ENCODE data around the gene CFAP157. TPM values are rescaled to one million over a fixed set of nuclear protein-coding genes. Genes with fewer than 3 reads are reported as not detected.

CFAP157 gene
- polyA plus RNA-seq, 1 experiment, result not detected

- POLR2A ChIA-PET, result no interaction called here
- CTCF ChIA-PET, result interaction anchor here (1.0 to 1.3 kb wide), 2 partner anchors 10 to 12 kb away, joined by 3 read pairs; partner anchors contain the start of gene TOR2A
- no peak overlapping the region for H3K4me3 ChIP-seq (ENCODE audit: low read depth, low read length)
- peaks cover 6% of the 10 kb centered on the region for H3K27me3 ChIP-seq (ENCODE audit: control insufficient read depth, insufficient read depth, low read length)
- TF ChIP-seq, protein P1, sequence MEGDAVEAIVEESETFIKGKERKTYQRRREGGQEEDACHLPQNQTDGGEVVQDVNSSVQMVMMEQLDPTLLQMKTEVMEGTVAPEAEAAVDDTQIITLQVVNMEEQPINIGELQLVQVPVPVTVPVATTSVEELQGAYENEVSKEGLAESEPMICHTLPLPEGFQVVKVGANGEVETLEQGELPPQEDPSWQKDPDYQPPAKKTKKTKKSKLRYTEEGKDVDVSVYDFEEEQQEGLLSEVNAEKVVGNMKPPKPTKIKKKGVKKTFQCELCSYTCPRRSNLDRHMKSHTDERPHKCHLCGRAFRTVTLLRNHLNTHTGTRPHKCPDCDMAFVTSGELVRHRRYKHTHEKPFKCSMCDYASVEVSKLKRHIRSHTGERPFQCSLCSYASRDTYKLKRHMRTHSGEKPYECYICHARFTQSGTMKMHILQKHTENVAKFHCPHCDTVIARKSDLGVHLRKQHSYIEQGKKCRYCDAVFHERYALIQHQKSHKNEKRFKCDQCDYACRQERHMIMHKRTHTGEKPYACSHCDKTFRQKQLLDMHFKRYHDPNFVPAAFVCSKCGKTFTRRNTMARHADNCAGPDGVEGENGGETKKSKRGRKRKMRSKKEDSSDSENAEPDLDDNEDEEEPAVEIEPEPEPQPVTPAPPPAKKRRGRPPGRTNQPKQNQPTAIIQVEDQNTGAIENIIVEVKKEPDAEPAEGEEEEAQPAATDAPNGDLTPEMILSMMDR (IDR thresholded peaks at IDR 0.05; ENCODE audit: insufficient read depth, low read depth, low read length), result no peak
- DNase-seq (ENCODE audit: low read depth), result no peak
- H3K36me3 ChIP-seq (ENCODE audit: control insufficient read depth, insufficient read depth, low read length), result no peaks in the 10 kb centered on the region
Measured at GRCh38 chr9:127746959-127747569, 40.3 kb downstream of the CFAP157 start.

GRCh38 chr9:127749090-127749787, 42.5 kb downstream of the CFAP157 start:
- ChIA-PET POLR2A (no interaction called here), CTCF (interaction anchor here (0.5 kb wide), 1 partner anchor 19 kb away, joined by 3 read pairs; no protein-coding TSS in a partner anchor)
- no peak for DNase-seq (ENCODE audit: low read depth)
- Histone ChIP-seq H3K27me3 (ENCODE audit: control insufficient read depth, insufficient read depth, low read length) (peaks cover 19% of the 10 kb centered on the region), H3K4me3 (ENCODE audit: low read depth, low read length) (no peak overlapping the region), H3K36me3 (ENCODE audit: control insufficient read depth, insufficient read depth, low read length) (no peaks in the 10 kb centered on the region)
- TF ChIP-seq, protein P1 (IDR thresholded peaks at IDR 0.05; ENCODE audit: insufficient read depth, low read depth, low read length), result no peak

GRCh38 chr9:127751269-127752054, 44.7 kb downstream of the CFAP157 start:
- POLR2A ChIA-PET, result no interaction called here
- CTCF ChIA-PET, result interaction anchor here (0.8 kb wide), 1 partner anchor 16 kb away, joined by 3 read pairs; the partner anchor contains the start of gene TOR2A
- no peak for DNase-seq (ENCODE audit: low read depth)
- TF ChIP-seq, protein P1 (IDR thresholded peaks at IDR 0.05; ENCODE audit: insufficient read depth, low read depth, low read length), result no peak
- peaks cover 30% of the 10 kb centered on the region for H3K27me3 ChIP-seq (ENCODE audit: control insufficient read depth, insufficient read depth, low read length)
- no peaks in the 10 kb centered on the region for H3K36me3 ChIP-seq (ENCODE audit: control insufficient read depth, insufficient read depth, low read length)
- H3K4me3 ChIP-seq (ENCODE audit: low read depth, low read length), result no peak overlapping the region

GRCh38 chr9:127753148-127753547, 46.4 kb downstream of the CFAP157 start:
- no peak for DNase-seq (ENCODE audit: low read depth)
- POLR2A ChIA-PET, result no interaction called here
- Histone ChIP-seq H3K36me3 (ENCODE audit: control insufficient read depth, insufficient read depth, low read length) (no peaks in the 10 kb centered on the region), H3K4me3 (ENCODE audit: low read depth, low read length) (no peak overlapping the region), H3K27me3 (ENCODE audit: control insufficient read depth, insufficient read depth, low read length) (peaks cover 26% of the 10 kb centered on the region)
- TF ChIP-seq, protein P1 (IDR thresholded peaks at IDR 0.05; ENCODE audit: insufficient read depth, low read depth, low read length), result no peak
- CTCF ChIA-PET, result interaction anchor here (0.7 kb wide), 1 partner anchor 9 kb away, joined by 3 read pairs; no protein-coding TSS in a partner anchor

GRCh38 chr9:127753622-127754021, 46.8 kb downstream of the CFAP157 start:
- H3K27me3 ChIP-seq (ENCODE audit: control insufficient read depth, insufficient read depth, low read length), result peaks cover 26% of the 10 kb centered on the region
- no peak overlapping the region for H3K4me3 ChIP-seq (ENCODE audit: low read depth, low read length)
- ChIA-PET POLR2A (no interaction called here), CTCF (no interaction called here)
- TF ChIP-seq, protein P1 (IDR thresholded peaks at IDR 0.05; ENCODE audit: insufficient read depth, low read depth, low read length), result no peak
- H3K36me3 ChIP-seq (ENCODE audit: control insufficient read depth, insufficient read depth, low read length), result no peaks in the 10 kb centered on the region
- DNase-seq (ENCODE audit: low read depth), result no peak
